Effector memory CD4-positive, alpha-beta T cell (primary cell): ENCODE results near the gene ZBTB25.

ENCODE experiments used
- DNase-seq, 3 donors: peaks; one replicate each; pipeline ENCODE4 v3.0.0-alpha.2; 2020
- H3K27ac ChIP-seq: 2 replicates; pipeline ENCODE4 v1.7.0; 2013; ENCODE audit warnings: mild to moderate bottlenecking, low read length, moderate library complexity; ENCODE audit not compliant: insufficient read depth, poor library complexity, severe bottlenecking
- H3K27me3 ChIP-seq: replicated peaks from 2 replicates; pipeline ENCODE4 v1.7.0; 2013; ENCODE audit warnings: mild to moderate bottlenecking, low read length; ENCODE audit not compliant: insufficient read depth, control insufficient read depth, poor library complexity, severe bottlenecking
- H3K36me3 ChIP-seq: 2 replicates; pipeline ENCODE4 v1.7.0; 2013; ENCODE audit warnings: mild to moderate bottlenecking, low read length, moderate library complexity; ENCODE audit not compliant: control insufficient read depth, insufficient read depth
- H3K4me1 ChIP-seq: 2 replicates; pipeline ENCODE4 v1.7.0; 2013; ENCODE audit warnings: low read length, mild to moderate bottlenecking; ENCODE audit not compliant: control insufficient read depth, insufficient read depth, poor library complexity, severe bottlenecking
- H3K4me3 ChIP-seq: 2 replicates; pipeline ENCODE4 v1.7.0; 2013; ENCODE audit warnings: low read length, low read depth, mild to moderate bottlenecking; ENCODE audit not compliant: insufficient read depth, poor library complexity, severe bottlenecking
- H3K9me3 ChIP-seq: 2 replicates; pipeline ENCODE4 v1.7.0; 2013; ENCODE audit warnings: mild to moderate bottlenecking, low read length, moderate library complexity; ENCODE audit not compliant: control insufficient read depth

Gene ZBTB25

GRCh38 chr14:64442300-64442988, 61.2 kb downstream of the ZBTB25 start:
- H3K27ac ChIP-seq, result no peak overlapping the region
- no peak for DNase-seq
- no peak overlapping the region for H3K4me3 ChIP-seq
- no peaks in the 10 kb centered on the region for H3K27me3 ChIP-seq
- H3K4me1 ChIP-seq, result peaks cover 11% of the 10 kb centered on the region
- no peaks in the 10 kb centered on the region for H3K9me3 ChIP-seq
- H3K36me3 ChIP-seq, result peaks cover 10% of the 10 kb centered on the region

- peaks cover 10% of the 10 kb centered on the region for H3K4me1 ChIP-seq
- peaks cover 13% of the 10 kb centered on the region for H3K36me3 ChIP-seq
- no peaks in the 10 kb centered on the region for H3K27me3 ChIP-seq
- no peak for DNase-seq
- H3K4me3 ChIP-seq, result no peak overlapping the region
- H3K27ac ChIP-seq, result no peak overlapping the region
- no peaks in the 10 kb centered on the region for H3K9me3 ChIP-seq
Measured at GRCh38 chr14:64440494-64440893, 63.1 kb downstream of the ZBTB25 start.

GRCh38 chr14:64439141-64439540, 64.5 kb downstream of the ZBTB25 start:
- Histone ChIP-seq H3K4me3 (no peak overlapping the region), H3K4me1 (no peaks in the 10 kb centered on the region), H3K36me3 (peaks cover 13% of the 10 kb centered on the region), H3K27me3 (no peaks in the 10 kb centered on the region), H3K9me3 (no peaks in the 10 kb centered on the region), H3K27ac (no peak overlapping the region)
- DNase-seq, result no peak

GRCh38 chr14:64438181-64438841, 65.3 kb downstream of the ZBTB25 start:
- H3K27me3 ChIP-seq, result no peaks in the 10 kb centered on the region
- H3K4me3 ChIP-seq, result no peak overlapping the region
- H3K4me1 ChIP-seq, result no peaks in the 10 kb centered on the region
- H3K27ac ChIP-seq, result no peak overlapping the region
- no peaks in the 10 kb centered on the region for H3K9me3 ChIP-seq
- H3K36me3 ChIP-seq, result peaks cover 13% of the 10 kb centered on the region
- no peak for DNase-seq

- Histone ChIP-seq H3K27ac (no peak overlapping the region), H3K36me3 (peaks cover 18% of the 10 kb centered on the region), H3K9me3 (no peaks in the 10 kb centered on the region), H3K4me3 (no peak overlapping the region), H3K27me3 (no peaks in the 10 kb centered on the region), H3K4me1 (no peaks in the 10 kb centered on the region)
- no peak for DNase-seq
Measured at GRCh38 chr14:64434528-64434927, 69.1 kb downstream of the ZBTB25 start.

GRCh38 chr14:64423987-64424386, 79.7 kb downstream of the ZBTB25 start:
- Histone ChIP-seq H3K27ac (no peak overlapping the region), H3K27me3 (no peaks in the 10 kb centered on the region), H3K4me3 (no peak overlapping the region), H3K4me1 (no peaks in the 10 kb centered on the region), H3K9me3 (no peaks in the 10 kb centered on the region), H3K36me3 (peaks cover 26% of the 10 kb centered on the region)
- DNase-seq, result no peak

- peaks cover 27% of the 10 kb centered on the region for H3K36me3 ChIP-seq
- DNase-seq, result no peak
Measured at GRCh38 chr14:64422756-64423155, 80.9 kb downstream of the ZBTB25 start.

GRCh38 chr14:64422005-64422404, 81.6 kb downstream of the ZBTB25 start:
- Histone ChIP-seq H3K4me1 (no peaks in the 10 kb centered on the region), H3K27ac (no peak overlapping the region), H3K36me3 (peaks cover 26% of the 10 kb centered on the region), H3K9me3 (no peaks in the 10 kb centered on the region), H3K4me3 (no peak overlapping the region), H3K27me3 (no peaks in the 10 kb centered on the region)
- no peak for DNase-seq

More at GRCh38 chr14:64422756-64423155, 80.9 kb downstream of the ZBTB25 start:
- H3K4me1 ChIP-seq, result no peaks in the 10 kb centered on the region
- H3K27ac ChIP-seq, result no peak overlapping the region
- no peak overlapping the region for H3K4me3 ChIP-seq
- H3K9me3 ChIP-seq, result no peaks in the 10 kb centered on the region
- no peaks in the 10 kb centered on the region for H3K27me3 ChIP-seq

- H3K36me3 ChIP-seq, result peaks cover 30% of the 10 kb centered on the region
- no peak overlapping the region for H3K4me3 ChIP-seq
- DNase-seq, result no peak
- no peaks in the 10 kb centered on the region for H3K9me3 ChIP-seq
- H3K27ac ChIP-seq, result no peak overlapping the region
- H3K27me3 ChIP-seq, result no peaks in the 10 kb centered on the region
- H3K4me1 ChIP-seq, result no peaks in the 10 kb centered on the region
Measured at GRCh38 chr14:64421166-64421565, 82.5 kb downstream of the ZBTB25 start.

- Histone ChIP-seq H3K9me3 (no peaks in the 10 kb centered on the region), H3K4me3 (no peak overlapping the region), H3K27me3 (no peaks in the 10 kb centered on the region), H3K27ac (no peak overlapping the region), H3K36me3 (peaks cover 25% of the 10 kb centered on the region), H3K4me1 (no peaks in the 10 kb centered on the region)
- DNase-seq, result no peak
Measured at GRCh38 chr14:64419003-64419402, 84.6 kb downstream of the ZBTB25 start.
